Suprapubic skin (tissue), 3 donors: ENCODE measurements around the gene MLLT6.

ENCODE experiments used
- POLR2A ChIP-seq, 2 donors: fragments of 450-650 bp; IDR thresholded peaks; one replicate each; pipeline ENCODE4 v1.6.1; 2017; ENCODE audit warnings: antibody characterized with exemption in 2 of 2, mild to moderate bottlenecking in 2 of 2, moderate library complexity in 2 of 2
- TF ChIP-seq, protein P1 (sequence below), 2 donors: fragments of 200-600 bp in 1 of 2; fragments of 450-650 bp in 1 of 2; sonication (generic) in 1 of 2; IDR thresholded peaks; one replicate each; pipeline ENCODE4 v1.5.1; 2016 to 2019; ENCODE audit warnings: antibody characterized with exemption in 2 of 2, mild to moderate bottlenecking in 1 of 2, moderate library complexity in 1 of 2

DNA sequence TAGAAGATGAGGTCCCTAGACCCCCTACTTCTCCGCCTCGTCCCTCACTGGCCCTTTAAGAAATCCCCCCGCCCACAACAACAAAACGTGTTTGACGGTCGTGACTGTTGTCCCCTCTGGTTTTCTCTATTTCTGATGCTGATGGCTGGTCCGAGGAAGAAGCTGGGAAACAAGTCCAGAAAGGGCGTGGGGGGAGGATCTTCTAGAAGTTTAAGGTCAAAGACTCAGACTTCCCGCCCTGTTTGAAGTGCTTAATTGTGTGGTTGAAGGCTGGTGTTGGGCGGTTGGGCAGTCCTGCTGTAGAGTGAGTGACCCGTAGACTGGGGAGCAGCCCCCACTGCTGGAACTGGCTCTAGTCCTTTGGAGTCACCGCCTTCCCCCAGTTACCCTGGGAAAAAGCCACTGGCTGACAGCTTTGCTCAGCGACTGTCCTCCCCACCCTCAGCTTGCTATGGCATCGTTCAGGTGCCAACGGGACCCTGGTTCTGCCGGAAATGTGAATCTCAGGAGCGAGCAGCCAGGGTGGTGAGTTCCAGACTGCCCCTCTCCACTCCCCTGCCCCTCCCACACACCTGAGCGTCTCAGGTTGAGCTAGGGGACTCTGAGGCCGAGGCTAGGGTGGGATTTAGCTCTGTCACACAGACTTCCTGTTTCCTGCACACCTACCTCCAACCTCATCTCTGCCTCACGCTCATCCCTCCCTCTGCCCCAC lies 1.6 kb downstream of the MLLT6 start:
- TF ChIP-seq, protein P1, sequence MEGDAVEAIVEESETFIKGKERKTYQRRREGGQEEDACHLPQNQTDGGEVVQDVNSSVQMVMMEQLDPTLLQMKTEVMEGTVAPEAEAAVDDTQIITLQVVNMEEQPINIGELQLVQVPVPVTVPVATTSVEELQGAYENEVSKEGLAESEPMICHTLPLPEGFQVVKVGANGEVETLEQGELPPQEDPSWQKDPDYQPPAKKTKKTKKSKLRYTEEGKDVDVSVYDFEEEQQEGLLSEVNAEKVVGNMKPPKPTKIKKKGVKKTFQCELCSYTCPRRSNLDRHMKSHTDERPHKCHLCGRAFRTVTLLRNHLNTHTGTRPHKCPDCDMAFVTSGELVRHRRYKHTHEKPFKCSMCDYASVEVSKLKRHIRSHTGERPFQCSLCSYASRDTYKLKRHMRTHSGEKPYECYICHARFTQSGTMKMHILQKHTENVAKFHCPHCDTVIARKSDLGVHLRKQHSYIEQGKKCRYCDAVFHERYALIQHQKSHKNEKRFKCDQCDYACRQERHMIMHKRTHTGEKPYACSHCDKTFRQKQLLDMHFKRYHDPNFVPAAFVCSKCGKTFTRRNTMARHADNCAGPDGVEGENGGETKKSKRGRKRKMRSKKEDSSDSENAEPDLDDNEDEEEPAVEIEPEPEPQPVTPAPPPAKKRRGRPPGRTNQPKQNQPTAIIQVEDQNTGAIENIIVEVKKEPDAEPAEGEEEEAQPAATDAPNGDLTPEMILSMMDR (IDR thresholded peaks at IDR 0.05) = no peak
- no peak for TF ChIP-seq POLR2A (IDR thresholded peaks at IDR 0.05)
